Natural killer cell (primary cell): ENCODE data around the gene PREP. TPM values are rescaled to one million over a fixed set of nuclear protein-coding genes. Genes with fewer than 3 reads are reported as not detected.

ENCODE experiments used
- ATAC-seq, 3 donors: fragments of 150-1000 bp in 2 of 3; fragments of 200-7000 bp in 1 of 3; cut with Tn5 transposase; 1 replicate in 1 of 3; 2 replicates in 2 of 3; pipeline ENCODE4 v1.10.0; 2021; ENCODE audit warnings: mild to moderate bottlenecking in 2 of 3, moderate library complexity in 2 of 3
- DNase-seq, 2 donors: peaks; one replicate each; pipeline versions ENCODE4 v3.0.0 to v3.0.0-alpha.2; 2013 to 2021; ENCODE audit warnings: mixed read lengths in 1 of 2
- H3K27ac ChIP-seq: one replicate; pipeline ENCODE4 v1.5.1; 2013; ENCODE audit warnings: mild to moderate bottlenecking, low read length
- H3K27me3 ChIP-seq: one replicate; pipeline ENCODE4 v1.6.1; 2013; ENCODE audit warnings: low read length; ENCODE audit not compliant: control insufficient read depth, insufficient read depth
- H3K36me3 ChIP-seq: one replicate; pipeline ENCODE4 v1.6.1; 2013; ENCODE audit warnings: low read length; ENCODE audit not compliant: control insufficient read depth, insufficient read depth
- H3K4me1 ChIP-seq: one replicate; pipeline ENCODE4 v1.6.1; 2013; ENCODE audit warnings: low read length; ENCODE audit not compliant: control insufficient read depth, insufficient read depth
- H3K4me3 ChIP-seq: one replicate; pipeline ENCODE4 v1.5.1; 2013; ENCODE audit warnings: low read length
- H3K9me3 ChIP-seq: one replicate; pipeline ENCODE4 v1.6.1; 2013; ENCODE audit warnings: low read length; ENCODE audit not compliant: control insufficient read depth, insufficient read depth
- H3K27ac Mint-ChIP-seq, 2 donors: one replicate each; pipeline ENCODE4 v1.8.0; 2022; ENCODE audit warnings: mild to moderate bottlenecking in 2 of 2, mixed read lengths in 2 of 2, moderate library complexity in 1 of 2
- H3K27me3 Mint-ChIP-seq, 2 donors: one replicate each; pipeline ENCODE4 v1.8.0; 2022; ENCODE audit warnings: low read depth in 2 of 2, mixed read lengths in 2 of 2
- H3K36me3 Mint-ChIP-seq: one replicate; pipeline ENCODE4 v1.8.0; 2022; ENCODE audit warnings: mixed read lengths
- H3K4me1 Mint-ChIP-seq, 2 donors: one replicate each; pipeline ENCODE4 v1.8.0; 2022; ENCODE audit warnings: mixed read lengths in 2 of 2
- H3K4me3 Mint-ChIP-seq: one replicate; pipeline ENCODE4 v1.8.0; 2022; ENCODE audit warnings: mild to moderate bottlenecking, moderate library complexity, mixed read lengths
- H3K9me3 Mint-ChIP-seq, 2 donors: one replicate each; pipeline ENCODE4 v1.8.0; 2022; ENCODE audit warnings: mixed read lengths in 2 of 2
- WGBS: methylation state at CpG from one replicate; pipeline ENCODE4 v1.1.7; 2013; ENCODE audit warnings: missing lambda C conversion rate; ENCODE audit not compliant: insufficient coverage; 5-methylcytosine and 5-hydroxymethylcytosine counted together
- intact Hi-C: fragments of 100-400 bp; cut with micrococcal nuclease; formaldehyde crosslinking; loops from one replicate; pipeline ENCODE4 v1.14.2; 2022
- total RNA-seq, 4 donors: library from RNA; stranded (reverse); fragments of 120-200 nt in 1 of 4; gene quantifications; one replicate each; pipeline versions ENCODE4 v1.2.3 to v1.2.4, GENCODE V29; 2013 to 2022
- TF ChIP-seq, protein P1 (sequence below): fragments of 200-600 bp; IDR thresholded peaks from one replicate; pipeline ENCODE4 v1.8.0; 2022; ENCODE audit warnings: antibody characterized with exemption

The PREP gene
- total RNA-seq, 3 donors from 2014 or later (not counting 1 experiment from before 2014, with no cell fraction given): 30.0 to 42.9 (median 37.1) TPM

- Histone ChIP-seq H3K36me3 (peaks cover 34% of the 10 kb centered on the region), H3K27me3 (no peaks in the 10 kb centered on the region), H3K4me3 (no peak overlapping the region), H3K9me3 (no peaks in the 10 kb centered on the region), H3K4me1 (no peaks in the 10 kb centered on the region), H3K27ac (no peak overlapping the region)
- TF ChIP-seq, protein P1, sequence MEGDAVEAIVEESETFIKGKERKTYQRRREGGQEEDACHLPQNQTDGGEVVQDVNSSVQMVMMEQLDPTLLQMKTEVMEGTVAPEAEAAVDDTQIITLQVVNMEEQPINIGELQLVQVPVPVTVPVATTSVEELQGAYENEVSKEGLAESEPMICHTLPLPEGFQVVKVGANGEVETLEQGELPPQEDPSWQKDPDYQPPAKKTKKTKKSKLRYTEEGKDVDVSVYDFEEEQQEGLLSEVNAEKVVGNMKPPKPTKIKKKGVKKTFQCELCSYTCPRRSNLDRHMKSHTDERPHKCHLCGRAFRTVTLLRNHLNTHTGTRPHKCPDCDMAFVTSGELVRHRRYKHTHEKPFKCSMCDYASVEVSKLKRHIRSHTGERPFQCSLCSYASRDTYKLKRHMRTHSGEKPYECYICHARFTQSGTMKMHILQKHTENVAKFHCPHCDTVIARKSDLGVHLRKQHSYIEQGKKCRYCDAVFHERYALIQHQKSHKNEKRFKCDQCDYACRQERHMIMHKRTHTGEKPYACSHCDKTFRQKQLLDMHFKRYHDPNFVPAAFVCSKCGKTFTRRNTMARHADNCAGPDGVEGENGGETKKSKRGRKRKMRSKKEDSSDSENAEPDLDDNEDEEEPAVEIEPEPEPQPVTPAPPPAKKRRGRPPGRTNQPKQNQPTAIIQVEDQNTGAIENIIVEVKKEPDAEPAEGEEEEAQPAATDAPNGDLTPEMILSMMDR: no peak
- H3K9me3 Mint-ChIP-seq: no peaks in the 10 kb centered on the region
- DNase-seq (no peak), ATAC-seq (no peak)
- intact Hi-C loops: no loop called here
- no peaks in the 10 kb centered on the region for H3K27me3 Mint-ChIP-seq
- peaks cover 0 to 8% of the 10 kb centered on the region in 2 donors for H3K4me1 Mint-ChIP-seq
- WGBS: 85% methylated on average over 4 of the region's 4 CpGs
- no peak overlapping the region for H3K27ac Mint-ChIP-seq
- H3K36me3 Mint-ChIP-seq: peaks cover 26% of the 10 kb centered on the region
- H3K4me3 Mint-ChIP-seq: no peak overlapping the region
These were observed 128.2 kb downstream of the PREP start for GRCh38 chr6:105274678-105275077.

DNA sequence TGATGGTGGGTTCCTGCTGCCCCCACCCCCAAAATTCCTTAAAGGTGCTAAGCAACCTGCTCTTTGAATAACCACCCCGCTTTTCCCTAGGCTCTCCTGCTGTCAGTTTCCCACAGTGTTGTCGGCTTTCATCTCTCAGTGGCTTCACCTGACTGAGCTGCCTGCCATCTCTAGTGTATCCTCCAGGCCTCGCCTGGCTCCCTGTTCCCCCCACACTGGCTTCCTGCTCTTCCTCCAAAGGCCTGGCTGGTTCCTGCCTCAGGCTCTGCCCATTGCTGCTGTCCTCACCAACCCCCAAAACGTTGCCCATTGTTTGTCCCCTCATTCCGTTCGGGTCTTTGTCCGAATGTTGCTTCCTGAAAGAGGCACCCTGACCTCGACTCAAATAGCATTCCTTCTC is 129.3 kb downstream of the PREP start:
- H3K36me3 Mint-ChIP-seq: peaks cover 26% of the 10 kb centered on the region
- no peaks in the 10 kb centered on the region for H3K9me3 Mint-ChIP-seq
- H3K9me3 ChIP-seq: no peaks in the 10 kb centered on the region
- no peaks in the 10 kb centered on the region for H3K27me3 ChIP-seq
- H3K27ac Mint-ChIP-seq: no peak overlapping the region
- no peak overlapping the region for H3K27ac ChIP-seq
- intact Hi-C loops: no loop called here
- peaks cover 26% of the 10 kb centered on the region for H3K36me3 ChIP-seq
- ATAC-seq (no peak), DNase-seq (no peak)
- 88% methylated on average over 8 of the region's 8 CpGs for WGBS
- H3K27me3 Mint-ChIP-seq: no peaks in the 10 kb centered on the region
- H3K4me3 Mint-ChIP-seq: no peak overlapping the region
- TF ChIP-seq, protein P1: no peak
- H3K4me1 Mint-ChIP-seq: peaks cover 0 to 8% of the 10 kb centered on the region in 2 donors
- H3K4me3 ChIP-seq: no peak overlapping the region
- H3K4me1 ChIP-seq: no peaks in the 10 kb centered on the region

GRCh38 chr6:105272786-105273185 is 130.1 kb downstream of the PREP start:
- TF ChIP-seq, protein P1: no peak
- Histone ChIP-seq H3K27me3 (no peaks in the 10 kb centered on the region), H3K4me3 (no peak overlapping the region), H3K4me1 (no peaks in the 10 kb centered on the region), H3K27ac (no peak overlapping the region), H3K9me3 (no peaks in the 10 kb centered on the region), H3K36me3 (peaks cover 18% of the 10 kb centered on the region)
- WGBS: 36% methylated on average over 6 of the region's 6 CpGs
- no peaks in the 10 kb centered on the region for H3K27me3 Mint-ChIP-seq
- no peak for DNase-seq
- ATAC-seq: peak in 1 of 3 donors; percentile 11
- H3K27ac Mint-ChIP-seq: no peak overlapping the region
- peaks cover 0 to 8% of the 10 kb centered on the region in 2 donors for H3K4me1 Mint-ChIP-seq
- H3K36me3 Mint-ChIP-seq: peaks cover 26% of the 10 kb centered on the region
- intact Hi-C loops: no loop called here
- no peaks in the 10 kb centered on the region for H3K9me3 Mint-ChIP-seq
- no peak overlapping the region for H3K4me3 Mint-ChIP-seq

- intact Hi-C loops: no loop called here
- H3K9me3 Mint-ChIP-seq: peaks cover 0 to 5% of the 10 kb centered on the region in 2 donors
- H3K4me3 Mint-ChIP-seq: no peak overlapping the region
These were observed 132.4 kb downstream of the PREP start for GRCh38 chr6:105270511-105270910.

More at GRCh38 chr6:105270511-105270910, 132.4 kb downstream of the PREP start:
- TF ChIP-seq, protein P1: no peak
- Histone ChIP-seq H3K27me3 (no peaks in the 10 kb centered on the region), H3K4me3 (no peak overlapping the region), H3K36me3 (no peaks in the 10 kb centered on the region), H3K9me3 (no peaks in the 10 kb centered on the region), H3K4me1 (no peaks in the 10 kb centered on the region), H3K27ac (no peak overlapping the region)
- ATAC-seq (no peak), DNase-seq (no peak)
- Mint-ChIP-seq H3K27ac (no peak overlapping the region), H3K36me3 (peaks cover 13% of the 10 kb centered on the region), H3K4me1 (peaks cover 0 to 8% of the 10 kb centered on the region in 2 donors), H3K27me3 (peaks cover 0 to 5% of the 10 kb centered on the region in 2 donors)
